Posterior cingulate gyrus (tissue), 11 donors: ENCODE data around the gene PPARGC1A.

Experiments used
- DNase-seq, 10 donors: peaks; one replicate each; pipeline versions ENCODE4 v3.0.0 to v3.0.0-alpha.2; 2020 to 2021; ENCODE audit warnings: mixed read lengths in 3 of 10
- intact Hi-C: fragments of 100-400 bp; cut with DNase I; formaldehyde crosslinking; loops from one replicate; pipeline ENCODE4 v1.15.1; 2023

Gene PPARGC1A

GRCh38 chr4:23911675-23912455 lies 22.0 kb upstream of the PPARGC1A start:
- intact Hi-C loops = no loop called here
- no peak for DNase-seq

GRCh38 chr4:23909671-23910070 lies 19.8 kb upstream of the PPARGC1A start:
- DNase-seq = no peak

GRCh38 chr4:23906839-23907238 lies 17.0 kb upstream of the PPARGC1A start:
- no peak for DNase-seq
- intact Hi-C loops = no loop called here

More at GRCh38 chr4:23909671-23910070, 19.8 kb upstream of the PPARGC1A start:
- intact Hi-C loops = no loop called here

GRCh38 chr4:23904639-23905071 lies 14.8 kb upstream of the PPARGC1A start:
- intact Hi-C loops = no loop called here

GRCh38 chr4:23903859-23904438 lies 14.1 kb upstream of the PPARGC1A start:
- no peak for DNase-seq
- intact Hi-C loops = no loop called here

More at GRCh38 chr4:23904639-23905071, 14.8 kb upstream of the PPARGC1A start:
- DNase-seq = peak in 8 of 10 donors; percentile 18 to 89 (median 59)

GRCh38 chr4:23902222-23902804 lies 12.5 kb upstream of the PPARGC1A start:
- DNase-seq = no peak

GRCh38 chr4:23900636-23901035 lies 10.8 kb upstream of the PPARGC1A start:
- no peak for DNase-seq
- intact Hi-C loops = no loop called here

More at GRCh38 chr4:23902222-23902804, 12.5 kb upstream of the PPARGC1A start:
- intact Hi-C loops = no loop called here

GRCh38 chr4:23899565-23899964 lies 9.7 kb upstream of the PPARGC1A start:
- intact Hi-C loops = no loop called here
- no peak for DNase-seq

GRCh38 chr4:23897564-23898109 lies 7.8 kb upstream of the PPARGC1A start:
- intact Hi-C loops = no loop called here
- DNase-seq = no peak

- intact Hi-C loops = no loop called here
These were observed 4.2 kb upstream of the PPARGC1A start for GRCh38 chr4:23894021-23894420.

GRCh38 chr4:23891064-23891421 lies 1.2 kb upstream of the PPARGC1A start:
- intact Hi-C loops = no loop called here
- no peak for DNase-seq

More at GRCh38 chr4:23894021-23894420, 4.2 kb upstream of the PPARGC1A start:
- no peak for DNase-seq

GRCh38 chr4:23890369-23891063 lies 669 bp upstream of the PPARGC1A start:
- no peak for DNase-seq
- intact Hi-C loops = no loop called here

- intact Hi-C loops = no loop called here
- no peak for DNase-seq
These were observed 456 bp downstream of the PPARGC1A start for GRCh38 chr4:23889391-23889790.

GRCh38 chr4:23888421-23889319 lies 1.2 kb downstream of the PPARGC1A start:
- DNase-seq = peak in 1 of 10 donors; percentile 11
- intact Hi-C loops = no loop called here

- DNase-seq = no peak
- intact Hi-C loops = no loop called here
These were observed 1.9 kb downstream of the PPARGC1A start for GRCh38 chr4:23887989-23888388.

GRCh38 chr4:23887173-23887572 lies 2.7 kb downstream of the PPARGC1A start:
- no peak for DNase-seq
- intact Hi-C loops = no loop called here

GRCh38 chr4:23885943-23886590 lies 3.8 kb downstream of the PPARGC1A start:
- DNase-seq = no peak
- intact Hi-C loops = no loop called here

GRCh38 chr4:23884741-23885140 lies 5.1 kb downstream of the PPARGC1A start:
- intact Hi-C loops = no loop called here

GRCh38 chr4:23884261-23884660 lies 5.6 kb downstream of the PPARGC1A start:
- intact Hi-C loops = no loop called here

More at GRCh38 chr4:23884741-23885140, 5.1 kb downstream of the PPARGC1A start:
- no peak for DNase-seq

More at GRCh38 chr4:23884261-23884660, 5.6 kb downstream of the PPARGC1A start:
- DNase-seq = no peak
